HG02588 (cell line): ENCODE data around the gene MEAF6.

Source experiments
- ATAC-seq: cut with Tn5 transposase; IDR thresholded peaks from one replicate; pipeline ENCODE4 v1.9.1; 2021; ENCODE audit warnings: mild to moderate bottlenecking, moderate library complexity; ENCODE audit not compliant: unreplicated experiment

MEAF6 gene

DNA sequence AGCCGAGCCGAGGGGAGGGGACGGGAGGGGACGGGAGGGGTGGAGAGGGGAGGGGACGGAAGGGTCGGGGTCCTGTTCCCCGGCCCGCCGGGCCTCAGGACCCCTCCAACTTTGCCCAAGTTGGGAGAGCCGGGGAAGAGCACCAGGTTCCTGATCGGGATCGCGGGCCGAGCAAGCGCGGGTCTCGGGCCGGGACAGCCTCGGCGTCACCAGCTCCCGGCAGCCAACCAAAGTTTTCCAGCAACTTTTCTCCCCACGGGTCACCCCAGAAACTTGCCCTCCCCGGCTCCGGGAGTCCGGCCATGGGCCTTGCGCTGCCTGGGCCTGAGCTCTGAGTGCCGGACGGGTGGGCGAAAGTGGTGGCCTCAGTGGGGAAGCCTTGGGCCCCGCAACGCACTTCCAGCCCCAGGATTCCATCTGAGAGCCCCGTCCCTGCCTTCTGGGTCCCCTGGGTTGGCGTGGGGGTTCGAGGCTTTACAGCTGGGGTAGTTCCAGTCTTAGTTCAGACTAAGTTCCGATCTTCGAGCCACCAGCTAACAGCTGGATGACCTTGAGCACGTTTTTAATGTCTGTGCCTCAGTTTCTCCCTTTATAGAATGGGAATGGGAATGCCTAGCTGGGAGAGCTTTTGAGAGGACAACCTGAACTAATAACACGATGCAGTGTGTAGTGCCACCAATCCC lies 39.7 kb downstream of the MEAF6 start:
- no peak for ATAC-seq

DNA sequence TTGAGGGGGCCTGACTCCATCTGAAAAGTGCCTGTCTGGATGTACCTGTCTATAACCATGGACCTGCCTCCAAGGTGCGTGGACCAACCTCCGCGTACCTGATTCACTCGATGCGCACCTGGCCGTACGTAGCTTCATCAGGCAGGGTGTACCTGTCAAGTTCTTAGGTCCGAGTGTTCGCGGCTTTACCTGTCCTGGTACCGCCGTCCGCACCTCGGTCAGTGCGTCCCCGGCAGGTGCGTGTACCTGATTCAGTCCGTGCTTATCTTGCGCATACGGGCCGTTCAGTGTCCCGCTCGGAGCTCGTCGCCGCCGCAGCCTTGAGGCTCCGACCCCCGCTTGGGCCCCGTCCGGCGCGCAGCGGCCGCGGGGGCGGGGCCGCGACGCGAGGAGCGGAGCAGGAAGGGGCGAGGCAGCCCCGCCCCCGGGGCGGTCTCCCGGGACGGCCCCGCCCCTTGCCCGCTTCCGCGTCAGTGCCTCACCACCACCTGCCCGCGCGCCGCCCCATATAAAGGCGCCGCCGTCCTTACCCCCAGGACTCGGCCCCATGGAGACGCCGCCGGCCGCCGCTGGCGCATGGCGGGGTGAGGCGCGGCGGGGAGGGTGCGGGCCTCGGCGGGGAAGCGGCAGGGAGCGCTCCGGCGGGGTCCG lies 40.4 kb downstream of the MEAF6 start, which contains the start of gene ZC3H12A:
ZC3H12A (plus strand) TSS at position 535 of the 651 bp plus-strand sequence. CDS start 917 bp downstream, outside the sequence.
- ATAC-seq: peak; percentile 57

DNA sequence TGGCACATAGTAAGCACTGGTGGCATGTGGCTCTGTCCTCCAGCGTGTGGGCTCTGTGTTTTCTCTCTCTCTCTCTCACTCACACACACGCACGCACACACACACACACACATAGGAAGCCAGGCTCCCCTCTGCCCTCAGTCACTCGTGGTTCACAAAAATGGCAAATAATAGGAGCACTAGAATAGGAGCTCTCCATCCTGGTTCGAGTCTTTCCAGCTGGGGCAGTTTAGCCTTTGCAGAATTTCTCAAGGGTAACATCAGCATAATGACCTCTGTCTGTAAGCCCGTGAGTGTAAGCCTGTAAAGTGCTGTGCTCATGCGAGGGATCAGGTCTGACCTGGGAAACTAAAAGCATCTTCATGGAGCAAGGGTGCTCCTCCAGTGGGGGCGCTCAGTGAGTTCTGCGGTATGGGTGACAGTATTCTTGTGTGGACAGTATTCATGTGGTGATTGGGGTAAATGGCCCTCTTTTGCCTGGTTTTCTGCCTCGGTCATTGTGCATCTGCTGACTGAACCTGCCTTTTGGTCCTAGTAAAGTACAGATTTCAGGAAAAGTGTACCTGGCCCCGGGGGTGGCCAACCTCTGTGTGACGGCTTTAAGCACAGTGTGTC lies 41.0 kb downstream of the MEAF6 start:
- no peak for ATAC-seq

DNA sequence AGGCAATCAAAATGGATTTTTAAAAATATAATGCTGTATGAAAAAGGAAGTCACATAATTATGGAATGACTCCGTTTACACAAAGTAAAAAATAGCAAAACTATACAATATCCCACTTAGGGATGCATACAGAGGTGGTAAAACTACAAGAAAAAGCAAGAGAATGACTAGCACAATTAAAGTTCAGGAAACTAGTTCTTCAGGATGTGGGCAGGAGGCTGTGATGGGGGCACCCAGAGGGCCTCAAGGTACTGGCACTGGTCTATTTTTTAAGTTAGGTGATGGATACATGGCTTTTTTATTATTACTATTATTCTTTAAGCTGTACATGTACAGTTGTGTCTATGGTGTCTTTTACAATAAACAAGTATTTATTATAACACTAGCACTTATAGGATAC lies 41.6 kb downstream of the MEAF6 start:
- ATAC-seq: no peak

DNA sequence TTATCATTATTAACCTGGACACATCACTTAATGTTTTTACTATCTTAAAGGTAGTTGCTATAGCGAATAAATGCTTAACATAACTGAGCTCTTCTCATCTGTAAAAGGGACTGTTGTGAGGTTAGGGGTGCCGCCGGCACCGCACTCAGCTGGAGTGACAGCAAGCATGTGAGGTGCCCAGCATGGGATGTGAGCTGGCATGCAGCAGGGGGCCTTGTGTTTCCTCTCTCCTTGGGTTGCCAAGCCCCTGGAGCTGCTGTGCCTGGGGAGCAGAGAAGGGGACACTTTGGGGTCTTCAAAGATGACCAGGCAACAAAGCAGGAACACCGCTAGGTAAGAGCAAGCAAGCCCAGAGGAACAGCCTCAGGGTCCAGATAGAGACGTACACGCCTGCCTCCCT lies 42.3 kb downstream of the MEAF6 start:
- no peak for ATAC-seq

DNA sequence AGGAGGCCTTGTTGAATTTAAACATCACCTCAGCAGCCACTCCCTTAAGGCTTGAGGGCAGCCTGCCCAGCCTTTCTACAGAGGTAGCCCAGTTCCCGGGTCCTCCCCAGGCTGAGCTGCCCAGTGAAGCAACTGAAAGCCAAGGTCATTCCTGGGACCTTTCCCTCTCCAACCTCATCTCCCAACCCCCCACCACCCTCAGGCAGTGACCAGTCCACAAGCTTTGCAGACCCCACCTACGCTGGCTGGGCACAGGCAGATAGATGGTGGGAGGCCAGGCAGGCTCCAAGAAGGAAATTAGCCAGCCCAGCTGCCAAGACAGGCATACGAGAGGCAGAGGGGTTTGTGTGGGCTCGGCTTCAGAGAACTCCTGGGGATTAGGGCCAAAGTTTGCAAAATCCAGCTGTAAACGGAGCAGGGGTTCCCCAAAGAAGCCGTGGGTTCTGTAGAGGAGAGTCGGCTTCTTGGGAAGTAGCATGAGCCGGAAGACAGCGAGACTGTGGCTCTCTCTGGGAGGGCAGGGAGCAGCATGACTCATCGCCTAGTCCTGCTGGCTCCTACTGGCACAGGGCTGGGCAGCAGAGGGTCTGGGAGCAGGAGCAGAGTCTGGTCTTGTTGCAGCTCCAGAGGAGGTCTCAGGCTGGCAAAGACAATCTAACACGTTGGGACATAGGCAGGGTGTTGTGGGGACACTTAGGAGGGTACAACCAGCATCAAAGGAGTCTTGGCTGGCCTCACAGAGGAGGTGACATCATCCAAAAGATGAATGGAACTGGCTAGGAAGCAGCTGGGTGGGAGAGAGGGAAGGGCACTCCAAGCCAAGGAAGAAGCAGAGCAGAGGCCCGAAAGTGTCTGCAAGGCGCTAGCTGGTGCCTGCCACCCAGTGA lies 43.0 kb downstream of the MEAF6 start:
- ATAC-seq: no peak

DNA sequence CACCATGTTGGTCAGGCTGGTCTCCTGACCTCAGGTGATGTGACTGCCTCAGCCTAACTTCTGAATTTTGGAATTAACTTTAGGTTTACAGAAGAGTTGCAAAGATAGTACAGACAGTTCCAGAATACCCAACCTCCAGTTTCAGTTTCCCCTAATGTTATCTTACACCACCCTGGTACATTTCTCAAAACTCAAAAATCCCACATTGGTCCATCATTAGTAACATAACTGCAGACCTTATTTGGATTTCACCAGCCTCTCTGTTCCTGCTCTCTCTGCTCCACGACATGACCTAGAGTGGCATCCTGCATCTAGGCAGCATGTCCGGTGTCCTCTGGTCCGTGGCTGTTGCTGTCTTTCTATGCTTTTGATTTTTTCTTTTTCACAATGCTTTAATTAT lies 45.2 kb downstream of the MEAF6 start:
- no peak for ATAC-seq

DNA sequence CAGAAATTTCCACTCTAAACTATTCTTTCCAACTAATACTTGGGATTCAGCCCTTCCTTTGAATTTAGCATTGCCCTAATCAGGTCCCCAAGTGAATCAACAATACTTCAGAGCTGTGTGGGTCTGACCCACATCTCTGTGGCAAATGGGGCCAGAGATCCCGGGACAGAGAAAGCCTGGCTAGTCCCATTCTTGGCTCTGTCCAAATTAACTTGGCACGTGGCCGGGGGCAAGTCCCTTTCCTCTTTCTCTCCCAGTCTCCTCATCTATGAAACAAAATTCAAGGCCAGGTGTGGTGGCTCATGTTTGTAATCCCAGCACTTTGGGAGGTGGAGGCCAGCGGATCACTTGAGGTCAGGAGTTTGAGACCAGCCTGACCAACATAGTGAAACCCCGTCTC lies 46.5 kb downstream of the MEAF6 start:
- ATAC-seq: no peak

DNA sequence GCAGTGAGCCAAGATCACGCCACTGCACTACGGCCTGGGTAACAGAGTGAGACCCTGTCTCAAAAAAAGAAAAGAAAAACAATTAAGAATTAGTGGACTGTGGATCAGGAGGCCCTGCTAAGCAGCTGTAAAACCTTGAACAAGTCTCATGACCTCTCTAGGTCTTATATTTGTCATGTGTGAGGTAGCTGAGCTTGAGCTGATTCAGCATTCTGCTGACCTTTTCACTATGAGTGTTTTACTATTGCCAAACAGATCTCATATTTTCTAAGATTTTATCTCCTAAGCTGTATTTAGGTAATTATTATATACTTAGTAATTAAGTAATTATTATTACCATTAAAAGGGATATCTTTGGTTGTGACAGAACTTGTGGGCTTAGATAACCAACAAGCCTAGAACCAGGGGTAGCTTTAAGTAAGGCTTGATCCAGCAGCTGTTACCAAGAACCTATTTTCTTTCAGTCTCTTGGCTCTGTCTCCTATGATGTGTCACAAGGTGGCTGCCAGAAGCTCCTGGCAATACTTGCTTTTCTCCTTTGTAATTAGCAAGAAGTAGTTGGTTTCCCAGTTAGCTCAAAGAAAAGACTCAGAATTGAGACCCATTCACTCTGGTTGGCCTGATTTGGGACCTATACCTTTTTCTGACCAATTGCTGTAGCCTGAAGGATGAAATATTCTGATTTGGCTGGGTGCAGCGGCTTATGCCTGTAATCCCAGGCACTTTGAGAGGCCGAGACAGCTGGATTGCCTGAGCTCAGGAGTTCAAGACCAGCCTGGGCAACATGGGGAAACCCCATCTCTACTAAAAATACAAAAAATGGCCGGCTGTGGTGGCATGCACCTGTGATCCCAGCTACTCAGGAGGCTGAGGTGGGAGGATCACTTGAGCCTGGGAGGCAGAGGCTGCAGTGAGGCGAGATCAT lies 48.7 kb downstream of the MEAF6 start:
- ATAC-seq: no peak

DNA sequence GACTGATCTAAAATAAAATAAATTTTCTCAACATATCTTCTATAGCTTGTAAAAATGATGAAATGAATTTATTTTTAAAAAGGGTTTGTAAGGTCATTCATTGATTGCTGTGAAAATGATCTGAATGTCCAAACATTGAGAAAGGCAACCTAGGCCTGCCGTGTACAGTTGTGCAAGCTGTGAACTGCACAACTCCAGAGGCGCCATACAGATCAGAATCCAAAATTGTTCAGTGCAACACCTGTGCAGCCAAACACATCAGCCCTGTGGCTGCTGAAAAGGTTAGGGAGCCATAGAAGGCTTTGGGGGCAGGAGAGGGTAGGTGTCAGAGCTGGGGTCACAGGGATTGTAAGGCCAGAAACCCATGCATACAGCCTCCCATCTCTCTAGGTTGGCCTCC lies 50.1 kb downstream of the MEAF6 start:
- no peak for ATAC-seq

DNA sequence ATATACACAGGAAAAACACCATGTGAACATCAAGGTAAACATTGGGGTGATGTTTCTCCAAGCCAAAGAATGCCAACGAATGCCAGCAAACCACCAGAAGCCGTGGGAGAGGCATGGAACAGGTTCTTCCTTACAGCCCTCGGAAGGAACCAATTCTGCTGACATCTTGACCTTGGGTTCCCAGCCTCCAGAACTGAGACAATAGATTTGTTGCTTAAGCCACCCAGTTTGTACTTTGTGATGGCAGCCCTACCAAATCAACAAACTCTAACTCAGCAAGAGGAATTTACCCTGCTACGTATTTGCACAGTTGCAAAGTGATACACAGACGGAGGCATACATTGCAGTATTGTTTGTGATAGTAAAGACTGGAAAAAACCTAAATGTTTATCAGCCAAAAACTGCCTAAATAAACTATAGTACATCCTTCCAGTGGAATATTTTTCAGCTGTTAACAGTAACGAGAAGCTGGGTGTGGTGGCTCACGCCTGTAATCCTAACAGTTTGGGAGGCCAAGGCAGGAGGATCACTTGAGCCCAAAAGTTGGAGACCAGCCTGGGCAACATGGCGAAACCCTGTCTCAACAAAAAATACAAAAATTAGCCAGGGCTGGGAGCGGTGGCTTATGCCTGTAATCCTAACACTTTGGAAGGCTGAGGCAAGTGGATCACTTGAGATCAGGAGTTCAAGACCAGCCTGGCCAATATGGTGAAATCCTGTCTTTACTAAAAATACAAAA lies 52.7 kb downstream of the MEAF6 start:
- no peak for ATAC-seq

DNA sequence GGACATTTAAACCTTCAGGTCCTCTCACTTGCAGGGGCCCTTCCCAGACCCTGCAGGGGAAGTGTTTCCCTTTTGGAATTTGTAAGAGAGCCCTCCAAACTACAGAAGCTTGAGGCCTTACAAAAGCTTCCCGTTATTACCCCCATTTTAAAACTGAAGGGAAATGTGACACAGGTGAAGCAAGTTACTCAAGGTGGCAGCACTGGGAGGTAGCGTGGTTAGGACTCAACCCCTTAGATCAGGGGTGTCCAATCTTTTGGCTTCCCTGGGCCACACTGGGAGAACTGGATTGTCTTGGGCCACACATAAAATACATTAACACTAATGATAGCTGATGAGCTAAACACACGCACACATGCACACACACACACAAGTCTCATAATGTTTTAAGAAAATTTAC lies 56.0 kb downstream of the MEAF6 start:
- ATAC-seq: no peak

DNA sequence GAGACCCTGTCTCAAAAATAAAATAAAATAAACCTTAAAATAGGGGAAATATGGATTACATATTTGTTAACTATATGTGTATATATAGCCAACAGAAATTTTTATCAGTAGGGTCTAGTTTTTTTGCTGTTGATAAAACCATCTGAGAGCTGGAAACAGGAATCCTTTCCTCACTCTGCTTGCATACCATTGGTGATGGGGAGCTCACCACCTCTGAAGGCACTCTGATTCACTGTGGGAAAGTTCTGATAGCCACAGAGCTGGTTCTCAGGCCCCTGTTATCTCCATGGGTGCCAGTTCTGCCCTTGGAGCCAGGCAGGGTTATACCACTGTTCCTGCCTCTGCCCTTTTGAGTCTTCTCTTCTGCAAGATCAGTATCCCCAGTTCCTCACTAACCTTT lies 58.0 kb downstream of the MEAF6 start:
- ATAC-seq: no peak

DNA sequence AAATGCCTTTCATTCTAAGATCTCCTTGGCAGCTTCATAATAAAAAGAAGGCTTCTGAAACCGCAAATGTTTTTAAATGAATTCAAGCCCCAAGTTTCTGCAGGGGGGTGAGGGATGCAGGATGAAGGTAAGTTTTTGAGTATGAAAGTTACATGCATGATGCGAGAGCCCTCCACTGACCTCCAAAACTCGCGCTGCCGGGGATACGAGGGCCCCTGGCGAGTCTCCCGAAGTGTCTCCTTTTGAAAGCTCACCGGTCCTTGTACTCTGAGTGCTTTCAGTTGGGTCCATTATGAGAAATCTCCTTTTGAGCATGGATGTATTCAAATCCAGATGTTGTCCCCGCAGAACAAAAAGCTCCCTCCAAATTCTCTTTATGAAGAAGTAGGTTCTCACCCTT lies 59.0 kb downstream of the MEAF6 start:
- ATAC-seq: no peak

DNA sequence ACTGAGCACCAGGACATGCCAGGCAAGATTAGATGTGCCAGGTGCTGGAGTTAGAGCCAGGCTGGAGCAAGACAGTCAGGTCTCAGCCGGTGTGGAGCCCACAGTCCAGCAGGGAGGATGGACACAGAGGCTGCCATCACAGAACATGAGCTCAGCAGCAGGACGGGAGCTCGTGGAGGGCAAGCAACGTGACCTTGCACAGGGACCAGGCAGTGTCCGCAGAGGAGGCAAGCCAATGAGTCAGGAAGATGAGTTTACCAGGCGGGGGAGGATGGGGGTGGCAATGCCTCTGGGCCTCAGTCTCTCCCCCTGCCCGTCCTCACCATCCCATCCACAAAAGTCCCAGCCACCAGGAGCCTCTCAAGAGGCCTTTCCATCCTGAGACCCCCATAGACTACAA lies 60.9 kb downstream of the MEAF6 start:
- ATAC-seq: no peak

DNA sequence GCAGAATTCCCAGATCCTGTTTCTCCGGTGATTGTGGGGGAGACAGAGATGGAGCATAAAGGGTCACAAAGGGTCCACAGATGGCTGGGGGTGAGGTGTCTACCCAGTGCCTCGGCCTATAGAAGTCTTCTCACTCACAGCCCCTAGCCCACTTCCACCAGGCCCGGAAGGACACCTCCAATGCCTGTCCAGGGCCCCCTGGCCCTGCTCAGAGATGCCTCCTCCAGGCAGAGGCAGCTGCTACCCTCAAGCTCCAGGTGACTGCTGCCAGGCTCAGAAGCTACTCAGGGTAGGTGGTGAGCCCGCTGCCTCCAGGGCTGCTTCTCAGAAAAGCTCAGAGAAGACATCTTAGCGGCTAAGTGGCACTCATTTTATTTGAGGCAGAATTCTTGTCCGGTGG lies 62.1 kb downstream of the MEAF6 start:
- ATAC-seq: no peak

DNA sequence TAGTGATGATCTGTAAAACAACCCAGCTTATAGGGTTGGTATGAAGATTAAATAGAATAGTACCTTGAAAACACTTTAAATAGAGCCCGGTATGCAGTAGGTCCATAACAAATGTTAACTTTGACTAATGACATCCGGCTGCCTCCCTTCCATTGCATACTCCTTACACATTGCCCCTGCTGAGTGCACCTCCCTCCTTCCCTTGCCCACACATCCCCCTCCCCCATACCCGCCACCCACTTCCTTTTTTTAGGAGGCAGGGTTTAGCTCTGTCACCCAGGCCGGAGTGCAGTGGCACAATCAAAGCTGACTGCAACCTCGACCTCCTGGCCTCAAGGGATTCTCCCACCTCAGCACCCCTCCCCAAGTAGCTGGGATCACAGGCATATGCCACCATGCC lies 64.6 kb downstream of the MEAF6 start:
- no peak for ATAC-seq

DNA sequence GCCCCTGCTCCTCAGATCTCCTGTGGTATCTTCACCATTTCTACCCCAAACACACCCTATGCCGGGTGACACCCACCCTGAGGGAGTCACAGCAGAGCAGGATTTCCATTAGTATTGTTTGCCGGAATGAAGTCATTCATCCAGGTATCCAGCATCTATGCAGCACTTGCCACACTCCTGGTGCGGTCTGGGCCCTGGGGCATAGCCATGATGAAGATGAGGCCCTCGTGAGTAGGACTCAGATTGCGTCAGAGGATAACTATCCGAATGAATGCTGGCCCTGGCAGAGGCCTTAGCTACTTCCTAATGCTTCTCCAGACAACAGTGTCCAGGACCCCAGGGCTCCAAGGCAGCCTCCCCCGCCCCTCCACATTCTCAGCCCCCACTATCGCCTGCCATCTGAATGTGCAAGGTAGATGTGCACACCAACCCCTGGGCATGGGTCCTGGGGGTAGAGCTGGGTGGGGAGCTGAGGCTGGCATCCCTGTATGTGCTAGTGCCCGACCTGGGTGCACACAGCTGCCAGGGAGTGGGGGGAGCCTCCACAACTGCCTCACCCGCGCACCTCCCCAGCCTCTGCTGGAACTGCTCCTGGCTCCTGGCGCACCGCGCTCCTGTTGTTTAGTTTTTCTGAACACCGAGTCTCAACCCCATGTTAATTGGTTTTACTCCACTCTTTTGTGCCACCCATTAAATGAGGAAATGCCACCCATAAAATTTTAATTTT lies 65.7 kb downstream of the MEAF6 start:
- ATAC-seq: no peak

DNA sequence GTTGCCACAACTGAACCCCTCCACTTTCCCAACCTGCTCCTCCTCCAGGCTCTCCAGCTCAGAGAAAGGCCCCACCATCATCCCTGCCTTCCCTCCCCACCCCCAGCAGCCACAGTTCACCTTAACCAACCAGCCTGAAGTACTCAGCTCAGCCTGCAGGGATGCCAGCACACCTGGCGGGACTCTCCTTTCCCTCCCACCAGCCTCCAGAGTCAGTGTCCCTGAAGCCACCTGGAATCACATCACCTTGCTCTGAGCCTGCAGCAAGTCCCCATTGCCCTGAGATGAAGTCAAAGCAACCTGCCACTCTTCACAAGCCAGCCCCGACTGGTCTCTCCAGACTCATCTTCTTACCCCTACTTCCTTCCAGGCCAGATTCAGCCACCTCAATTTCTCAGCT lies 66.4 kb downstream of the MEAF6 start:
- ATAC-seq: no peak
